Activated CD8-positive, alpha-beta memory T cell treated with anti-CD3 and anti-CD28 coated beads for 48 hours (primary cell): Measurements from ENCODE around the gene CFP.

Experiments
- DNase-seq, 3 experiments: peaks; one replicate each; pipeline ENCODE4 v3.0.0-alpha.2; 2020; ENCODE audit warnings: low read depth in 2 of 3, low spot score in 2 of 3

The CFP gene

GRCh38 chrX:47576021-47576898, 53.5 kb downstream of the CFP start:
- DNase-seq = no peak

DNA sequence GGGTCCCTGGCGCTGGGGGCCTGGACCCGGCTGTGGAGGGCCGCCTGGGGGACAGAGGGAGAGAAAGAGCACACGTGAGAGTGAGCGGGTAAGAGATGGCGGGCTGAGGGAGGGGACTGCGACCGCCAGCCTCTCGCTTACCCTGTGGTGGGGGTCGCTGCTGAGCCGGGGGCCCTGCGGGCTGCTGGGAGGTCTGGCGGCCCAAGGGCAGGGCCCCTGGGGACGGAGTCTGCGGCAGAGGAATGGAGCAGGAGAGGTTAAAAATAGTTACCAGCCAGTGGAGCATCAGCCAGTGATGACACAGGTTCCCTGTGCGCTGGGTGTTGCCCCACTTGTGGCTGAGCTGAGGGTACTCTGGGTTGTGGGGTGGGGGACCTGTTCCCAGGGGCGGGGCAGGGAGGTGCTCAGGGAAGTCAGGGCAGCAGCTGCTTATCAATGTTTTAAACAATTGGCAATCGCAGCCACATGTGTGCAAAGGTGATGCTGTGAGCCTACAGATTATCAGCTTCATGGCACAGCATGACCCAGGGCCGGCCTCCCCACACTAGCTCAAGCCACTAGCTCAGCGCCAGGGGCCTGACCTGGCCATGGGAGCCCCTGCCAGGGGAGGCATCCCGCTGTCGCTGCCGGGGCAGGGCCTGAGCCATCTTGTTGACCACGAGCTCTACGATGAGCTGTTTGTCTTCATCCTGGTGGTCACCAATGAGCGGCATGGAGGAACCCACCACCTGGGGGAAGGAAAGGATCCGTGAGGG, 55.0 kb downstream of the CFP start:
- no peak for DNase-seq

DNA sequence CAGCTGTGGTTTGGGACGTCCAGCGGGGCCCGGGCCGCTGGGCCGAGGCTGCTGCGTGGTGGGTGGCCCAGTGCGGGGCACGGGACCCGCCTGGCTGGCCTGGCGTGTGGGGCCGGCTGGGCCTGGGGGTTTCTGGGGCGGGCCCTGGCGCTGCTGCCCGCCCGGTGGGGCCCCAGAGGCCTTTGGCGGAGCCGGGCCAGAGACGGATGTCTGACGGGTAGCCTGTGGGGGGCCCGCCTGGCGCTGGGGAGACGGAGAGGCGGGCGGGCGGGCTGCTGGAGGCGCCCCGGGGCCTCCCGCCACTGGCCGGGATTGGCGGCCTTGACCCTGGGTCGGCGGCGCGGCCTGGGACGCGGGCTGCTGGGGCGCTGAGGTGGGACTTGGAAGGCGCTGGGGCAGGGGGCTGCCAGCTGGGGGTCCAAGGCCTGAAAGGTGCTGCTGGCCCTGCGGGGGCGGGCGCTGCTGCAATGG, 55.6 kb downstream of the CFP start:
- no peak for DNase-seq

DNA sequence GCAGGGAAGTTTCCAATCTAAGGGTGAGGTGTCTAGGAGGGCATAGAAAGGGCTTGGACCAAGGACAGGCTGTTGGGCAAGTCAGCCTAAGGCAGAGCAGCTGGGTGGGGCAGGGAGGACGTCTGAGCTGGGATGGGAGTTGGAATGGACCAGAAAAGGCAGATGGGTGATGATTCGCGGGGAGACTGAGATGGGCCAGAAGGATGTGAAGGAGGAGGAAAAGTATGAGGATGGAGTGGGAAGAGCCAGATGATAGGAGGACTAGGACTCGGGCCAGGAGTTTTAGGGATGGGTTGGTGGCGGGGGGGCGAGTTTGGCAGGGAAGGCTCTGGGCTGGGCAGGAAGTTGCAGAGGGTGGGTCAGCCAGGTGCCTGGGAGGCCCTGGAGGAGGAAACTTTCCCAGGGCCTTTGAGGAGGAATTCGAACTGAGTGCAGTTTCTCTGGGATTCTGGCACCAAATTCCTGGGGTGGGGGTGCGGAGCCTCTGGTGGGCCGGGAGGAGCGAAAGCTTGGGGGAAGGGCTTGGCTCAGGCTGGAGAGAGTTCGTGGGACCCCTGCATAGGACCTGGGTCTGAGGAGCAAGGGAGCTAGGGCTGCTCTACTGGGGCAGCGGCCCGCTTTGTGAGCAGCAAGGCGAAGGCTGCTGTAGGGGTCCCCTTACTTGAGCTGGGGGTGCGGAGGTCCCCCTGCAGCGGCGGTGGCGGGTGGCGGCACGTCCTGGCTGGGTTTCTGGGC, 56.2 kb downstream of the CFP start:
- no peak for DNase-seq
